ENCODE results near the gene GRID1. TPM values are rescaled to one million over a fixed set of nuclear protein-coding genes. Genes with fewer than 3 reads are reported as not detected.

Gene GRID1
- total RNA-seq, 1 donor from 2014 or later: 7.1 TPM

- intact Hi-C loops (cut with DNase I): no loop called here
Measured at GRCh38 chr10:86355571-86356038, 11.0 kb downstream of the GRID1 start.

DNA sequence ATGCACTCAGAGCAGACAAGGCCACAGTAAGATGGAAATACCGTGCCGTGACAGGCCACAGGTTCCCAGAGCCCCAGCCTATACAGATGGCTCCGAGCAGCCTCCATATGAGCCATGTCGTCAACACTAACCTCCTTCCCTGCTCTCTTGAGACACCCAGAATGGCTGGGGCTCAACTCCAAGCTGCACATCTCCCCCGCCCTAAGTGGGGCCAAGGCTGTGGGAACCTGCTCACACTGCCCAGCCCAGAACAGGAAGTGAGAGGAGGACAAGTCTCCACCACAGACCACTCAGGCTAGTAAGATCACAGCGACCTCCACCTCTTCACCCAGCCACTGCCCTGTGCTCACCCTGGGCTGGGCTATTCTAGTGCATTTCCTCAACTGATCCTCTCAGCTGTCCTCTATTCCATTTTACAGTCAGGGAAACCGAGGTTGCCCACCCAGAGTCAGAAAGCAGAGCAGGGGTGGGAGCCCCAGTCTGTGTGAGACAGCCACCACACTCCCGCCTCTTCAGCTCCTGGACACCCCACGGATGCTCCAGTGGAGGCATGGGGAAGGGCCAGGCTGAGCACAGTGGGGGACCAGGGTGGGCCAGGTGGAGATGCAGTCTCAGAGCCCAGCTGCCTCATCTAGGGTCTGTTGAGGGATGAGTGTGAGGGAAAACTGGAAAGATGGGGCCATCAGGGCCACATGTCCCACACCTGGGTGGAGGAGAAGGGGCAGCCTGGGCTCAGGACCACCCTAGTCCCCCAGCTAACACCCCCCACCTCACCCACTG is 11.6 kb downstream of the GRID1 start:
- Histone ChIP-seq H3K27ac (no peak overlapping the region), H3K4me3 (no peak overlapping the region), H3K36me3 (no peaks in the 10 kb centered on the region), H3K27me3 (no peaks in the 10 kb centered on the region), H3K4me1 (no peaks in the 10 kb centered on the region), H3K9me3 (no peaks in the 10 kb centered on the region)
- no peak for DNase-seq (ENCODE audit: extremely low spot score in 2 of 2)
- no peak for TF ChIP-seq POLR2AphosphoS5 (IDR thresholded peaks at IDR 0.05; ENCODE audit: insufficient read depth in 1 of 2, low read depth in 1 of 2)
- TF ChIP-seq POLR2A (IDR thresholded peaks at IDR 0.05): no peak
- TF ChIP-seq, protein P1, sequence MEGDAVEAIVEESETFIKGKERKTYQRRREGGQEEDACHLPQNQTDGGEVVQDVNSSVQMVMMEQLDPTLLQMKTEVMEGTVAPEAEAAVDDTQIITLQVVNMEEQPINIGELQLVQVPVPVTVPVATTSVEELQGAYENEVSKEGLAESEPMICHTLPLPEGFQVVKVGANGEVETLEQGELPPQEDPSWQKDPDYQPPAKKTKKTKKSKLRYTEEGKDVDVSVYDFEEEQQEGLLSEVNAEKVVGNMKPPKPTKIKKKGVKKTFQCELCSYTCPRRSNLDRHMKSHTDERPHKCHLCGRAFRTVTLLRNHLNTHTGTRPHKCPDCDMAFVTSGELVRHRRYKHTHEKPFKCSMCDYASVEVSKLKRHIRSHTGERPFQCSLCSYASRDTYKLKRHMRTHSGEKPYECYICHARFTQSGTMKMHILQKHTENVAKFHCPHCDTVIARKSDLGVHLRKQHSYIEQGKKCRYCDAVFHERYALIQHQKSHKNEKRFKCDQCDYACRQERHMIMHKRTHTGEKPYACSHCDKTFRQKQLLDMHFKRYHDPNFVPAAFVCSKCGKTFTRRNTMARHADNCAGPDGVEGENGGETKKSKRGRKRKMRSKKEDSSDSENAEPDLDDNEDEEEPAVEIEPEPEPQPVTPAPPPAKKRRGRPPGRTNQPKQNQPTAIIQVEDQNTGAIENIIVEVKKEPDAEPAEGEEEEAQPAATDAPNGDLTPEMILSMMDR (IDR thresholded peaks at IDR 0.05): no peak
- intact Hi-C loops (cut with DNase I): no loop called here

More at GRCh38 chr10:86355571-86356038, 11.0 kb downstream of the GRID1 start:
- H3K9me3 ChIP-seq: no peaks in the 10 kb centered on the region
- TF ChIP-seq, protein P1 (IDR thresholded peaks at IDR 0.05): no peak
- TF ChIP-seq POLR2AphosphoS5 (IDR thresholded peaks at IDR 0.05; ENCODE audit: insufficient read depth in 1 of 2, low read depth in 1 of 2) (no peak), POLR2A (IDR thresholded peaks at IDR 0.05) (no peak)
- H3K27ac ChIP-seq: no peak overlapping the region
- DNase-seq (ENCODE audit: extremely low spot score in 2 of 2): no peak
- H3K27me3 ChIP-seq: no peaks in the 10 kb centered on the region
- H3K36me3 ChIP-seq: no peaks in the 10 kb centered on the region
- H3K4me3 ChIP-seq: no peak overlapping the region
- no peaks in the 10 kb centered on the region for H3K4me1 ChIP-seq

DNA sequence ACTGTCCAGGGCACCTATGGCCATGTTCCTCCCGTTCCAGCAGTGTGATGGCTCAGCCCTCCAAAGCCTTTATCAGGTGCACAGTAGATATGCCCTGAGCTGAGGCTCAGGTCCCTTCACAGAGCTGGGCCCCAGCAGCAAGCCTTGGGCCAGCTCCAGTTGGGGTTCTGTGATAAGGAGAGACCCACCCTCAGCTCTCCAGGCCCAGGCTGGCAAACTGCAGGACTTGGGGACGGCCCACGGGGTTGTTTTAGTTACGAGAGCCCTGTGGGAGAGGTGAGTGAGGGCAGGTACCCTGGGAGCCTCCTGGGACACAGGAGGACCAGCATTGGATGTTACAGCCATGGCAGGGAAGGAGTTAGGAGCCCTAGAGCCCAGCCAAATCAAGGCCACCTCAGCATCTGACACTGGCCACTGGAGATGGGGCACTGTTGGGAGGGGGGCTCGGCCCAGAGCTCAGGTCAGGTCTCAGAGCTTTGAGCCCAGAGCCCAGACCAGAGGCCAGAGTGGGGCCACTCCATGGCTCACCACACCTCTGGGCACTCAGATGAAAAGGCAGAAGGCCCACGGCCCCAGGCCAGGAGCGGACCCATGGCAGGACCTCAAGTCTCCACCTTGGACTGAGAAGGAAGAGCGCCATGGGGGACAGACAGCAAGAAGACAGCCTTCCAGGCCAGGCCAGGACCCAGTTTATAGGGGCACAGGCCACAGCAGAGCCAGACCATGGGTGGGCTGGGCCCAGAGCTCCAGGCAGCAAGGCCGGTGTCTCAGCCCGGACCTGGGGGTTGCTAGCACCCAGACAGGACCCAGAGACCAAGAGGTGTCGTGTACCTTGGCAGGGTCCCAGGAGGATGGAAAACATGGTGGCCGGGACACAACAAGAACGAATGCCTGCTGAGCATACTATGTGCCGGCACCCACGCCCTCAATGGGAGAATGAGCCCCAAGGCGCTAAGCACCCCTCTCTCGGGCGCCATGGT is 12.8 kb downstream of the GRID1 start:
- Histone ChIP-seq H3K4me3 (no peak overlapping the region), H3K4me1 (no peaks in the 10 kb centered on the region)
- intact Hi-C loops (cut with DNase I): no loop called here

GRCh38 chr10:86350897-86351296 is 15.7 kb downstream of the GRID1 start:
- H3K4me3 ChIP-seq: no peak overlapping the region
- no peaks in the 10 kb centered on the region for H3K9me3 ChIP-seq
- H3K36me3 ChIP-seq: no peaks in the 10 kb centered on the region
- H3K4me1 ChIP-seq: no peaks in the 10 kb centered on the region
- TF ChIP-seq POLR2A (IDR thresholded peaks at IDR 0.05) (no peak), POLR2AphosphoS5 (IDR thresholded peaks at IDR 0.05; ENCODE audit: insufficient read depth in 1 of 2, low read depth in 1 of 2) (no peak)
- TF ChIP-seq, protein P1 (IDR thresholded peaks at IDR 0.05): no peak
- DNase-seq (ENCODE audit: extremely low spot score in 2 of 2): no peak
- intact Hi-C loops (cut with DNase I): no loop called here
- H3K27ac ChIP-seq: no peak overlapping the region
- no peaks in the 10 kb centered on the region for H3K27me3 ChIP-seq

More for the DNA sequence above, 12.8 kb downstream of the GRID1 start:
- Histone ChIP-seq H3K27ac (no peak overlapping the region), H3K36me3 (no peaks in the 10 kb centered on the region), H3K9me3 (no peaks in the 10 kb centered on the region), H3K27me3 (no peaks in the 10 kb centered on the region)
- no peak for TF ChIP-seq POLR2A (IDR thresholded peaks at IDR 0.05)
- TF ChIP-seq, protein P1 (IDR thresholded peaks at IDR 0.05): no peak
- no peak for TF ChIP-seq POLR2AphosphoS5 (IDR thresholded peaks at IDR 0.05; ENCODE audit: insufficient read depth in 1 of 2, low read depth in 1 of 2)
- DNase-seq (ENCODE audit: extremely low spot score in 2 of 2): no peak
